ENCODE measurements around the gene UBQLN4. TPM values are rescaled to one million over a fixed set of nuclear protein-coding genes. Genes with fewer than 3 reads are reported as not detected.
A peak's percentile ranks its signal among the peaks of the same experiment; 100 is the strongest.

UBQLN4 gene
- total RNA-seq, 2 donors from 2014 or later, result 31.9 to 36.7 TPM

DNA sequence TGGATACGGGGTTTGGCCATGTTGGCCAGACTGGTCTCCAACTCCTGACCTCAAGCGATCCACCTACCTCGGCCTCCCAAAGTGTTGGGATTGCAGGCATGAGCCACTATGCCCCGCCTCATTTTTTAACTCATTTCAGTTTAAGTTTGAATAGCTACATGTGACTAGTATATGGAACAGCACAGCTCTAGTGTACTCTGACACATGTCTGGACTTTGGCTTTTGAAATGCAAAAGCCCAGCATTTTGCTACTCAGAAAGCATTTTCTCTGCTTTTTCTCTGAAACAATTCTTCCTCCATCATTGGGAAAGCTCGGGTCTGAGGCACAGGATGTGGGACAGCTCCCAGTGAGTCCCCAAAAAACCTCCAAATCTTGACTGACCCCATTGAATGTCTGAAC, 28.8 kb downstream of the UBQLN4 start:
- peaks cover 12% of the 10 kb centered on the region for H3K36me3 Mint-ChIP-seq (ENCODE audit: low read depth)
- ATAC-seq (replicated peaks), result no peak
- H3K9me3 Mint-ChIP-seq, result no peaks in the 10 kb centered on the region
- H3K27me3 Mint-ChIP-seq, result no peaks in the 10 kb centered on the region
- H3K4me3 Mint-ChIP-seq, result no peak overlapping the region
- H3K4me1 Mint-ChIP-seq, result peaks cover 15% of the 10 kb centered on the region
- H3K27ac Mint-ChIP-seq, result no peak overlapping the region

GRCh38 chr1:156021954-156022353, 31.6 kb downstream of the UBQLN4 start:
- Mint-ChIP-seq H3K36me3 (ENCODE audit: low read depth) (peaks cover 41% of the 10 kb centered on the region), H3K9me3 (no peaks in the 10 kb centered on the region), H3K4me3 (peak overlapping the region; percentile 98), H3K4me1 (peaks cover 28% of the 10 kb centered on the region), H3K27me3 (no peaks in the 10 kb centered on the region), H3K27ac (peak overlapping the region; percentile 66)
- ATAC-seq (replicated peaks), result no peak

DNA sequence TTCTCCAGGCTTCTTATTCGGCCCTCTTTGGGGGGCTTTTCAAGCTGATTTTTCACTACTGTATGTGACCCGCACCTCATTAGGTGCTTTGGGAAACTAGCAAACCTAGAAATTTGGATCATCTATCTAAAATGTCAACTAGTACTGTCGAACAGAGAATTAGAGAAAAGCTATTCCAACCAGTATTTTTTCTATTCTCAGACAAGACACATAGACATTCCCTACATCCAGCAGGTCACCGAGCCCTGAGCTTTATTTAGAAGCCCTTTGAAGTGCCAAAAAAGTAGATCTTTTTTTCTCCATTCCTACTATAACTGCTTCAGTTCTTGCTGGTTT, 32.5 kb downstream of the UBQLN4 start:
- Mint-ChIP-seq H3K27me3 (no peaks in the 10 kb centered on the region), H3K36me3 (ENCODE audit: low read depth) (peaks cover 49% of the 10 kb centered on the region), H3K4me3 (peak overlapping the region; percentile 98), H3K9me3 (no peaks in the 10 kb centered on the region), H3K4me1 (peaks cover 28% of the 10 kb centered on the region), H3K27ac (peak overlapping the region; percentile 95)
- no peak for ATAC-seq (replicated peaks)

DNA sequence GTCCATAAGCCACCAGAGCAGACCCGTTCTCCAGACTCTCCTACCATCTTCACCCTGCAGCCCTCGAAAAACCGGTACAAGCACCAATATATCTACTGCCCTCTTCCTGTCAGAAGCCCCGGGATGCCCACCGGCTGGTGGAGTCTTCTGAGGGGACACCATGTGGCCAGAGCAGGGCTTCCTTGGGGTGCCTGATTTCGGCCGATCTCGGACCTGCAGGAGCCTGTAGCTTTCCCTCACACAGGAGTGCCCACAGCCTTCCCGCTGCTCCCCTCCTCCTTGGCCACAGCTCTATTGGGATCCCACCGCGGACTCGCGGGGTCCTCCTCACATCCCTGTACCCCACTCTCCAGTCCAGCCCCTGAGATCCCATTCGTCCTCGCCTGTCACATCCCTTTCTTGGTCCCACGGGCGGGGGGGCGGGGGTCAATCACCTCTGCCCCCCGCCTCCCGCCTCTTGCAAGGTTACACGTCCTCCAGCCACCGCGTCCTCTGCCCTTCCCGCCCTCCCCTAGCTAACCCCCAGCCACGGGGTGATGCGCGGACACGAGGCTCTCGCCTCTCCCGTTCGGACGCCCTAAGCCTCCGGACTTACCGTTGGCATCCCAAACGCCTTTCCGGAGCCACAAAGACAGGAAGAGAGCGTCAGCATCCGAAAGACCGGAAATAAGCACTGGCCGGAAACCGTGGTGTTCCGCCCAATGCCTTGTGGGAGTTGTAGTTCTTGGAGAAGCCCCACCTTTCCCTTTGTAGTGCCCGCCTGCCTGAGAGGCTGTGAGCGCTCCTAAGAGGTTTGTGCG, 33.1 kb downstream of the UBQLN4 start, which contains the start of gene SSR2:
Gene SSR2, minus strand, starts transcription at position 659 of the 800 bp plus-strand sequence. CDS start 784 bp downstream, outside the sequence.
- H3K4me3 Mint-ChIP-seq, result peak within 1 kb of the TSS; percentile 98

GRCh38 chr1:156019946-156020292, 33.7 kb downstream of the UBQLN4 start:
- Mint-ChIP-seq H3K27ac (peak overlapping the region; percentile 95), H3K9me3 (no peaks in the 10 kb centered on the region)
- ATAC-seq (replicated peaks), result no peak

More for the DNA sequence above, 33.1 kb downstream of the UBQLN4 start, which contains the start of gene SSR2:
- Mint-ChIP-seq H3K9me3 (no peaks in the 10 kb centered on the region), H3K27me3 (no peaks in the 10 kb centered on the region), H3K36me3 (ENCODE audit: low read depth) (peaks cover 55% of the 10 kb centered on the region), H3K27ac (peak within 1 kb of the TSS; percentile 95), H3K4me1 (peaks cover 28% of the 10 kb centered on the region)
- ATAC-seq (replicated peaks), result peak; percentile 100

DNA sequence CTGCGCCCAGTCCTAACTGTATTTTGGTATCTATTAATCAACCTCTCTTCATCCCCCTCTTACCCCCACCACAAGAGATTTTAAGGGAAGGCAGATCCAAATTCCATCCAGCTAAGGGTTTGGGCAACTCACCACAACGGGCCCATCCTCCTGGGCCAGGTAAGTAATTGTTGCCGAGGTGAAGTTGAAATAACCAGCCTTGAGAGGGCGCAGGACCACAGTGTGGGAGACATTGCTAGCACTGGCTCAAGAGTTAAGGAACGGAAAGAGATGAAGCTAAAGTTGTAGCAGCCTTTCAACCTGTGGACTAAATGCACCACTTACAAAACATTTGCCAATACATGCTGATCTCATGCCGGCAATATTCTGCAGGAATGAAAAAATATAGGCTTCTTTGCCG, 38.8 kb downstream of the UBQLN4 start:
- Mint-ChIP-seq H3K4me1 (peaks cover 20% of the 10 kb centered on the region), H3K27ac (no peak overlapping the region), H3K4me3 (no peak overlapping the region), H3K36me3 (ENCODE audit: low read depth) (peaks cover 98% of the 10 kb centered on the region), H3K27me3 (no peaks in the 10 kb centered on the region), H3K9me3 (no peaks in the 10 kb centered on the region)
- ATAC-seq (replicated peaks), result no peak

More at GRCh38 chr1:156019946-156020292, 33.7 kb downstream of the UBQLN4 start:
- H3K4me1 Mint-ChIP-seq, result peaks cover 28% of the 10 kb centered on the region
- peaks cover 59% of the 10 kb centered on the region for H3K36me3 Mint-ChIP-seq (ENCODE audit: low read depth)
- peak overlapping the region; percentile 98 for H3K4me3 Mint-ChIP-seq
- H3K27me3 Mint-ChIP-seq, result no peaks in the 10 kb centered on the region

DNA sequence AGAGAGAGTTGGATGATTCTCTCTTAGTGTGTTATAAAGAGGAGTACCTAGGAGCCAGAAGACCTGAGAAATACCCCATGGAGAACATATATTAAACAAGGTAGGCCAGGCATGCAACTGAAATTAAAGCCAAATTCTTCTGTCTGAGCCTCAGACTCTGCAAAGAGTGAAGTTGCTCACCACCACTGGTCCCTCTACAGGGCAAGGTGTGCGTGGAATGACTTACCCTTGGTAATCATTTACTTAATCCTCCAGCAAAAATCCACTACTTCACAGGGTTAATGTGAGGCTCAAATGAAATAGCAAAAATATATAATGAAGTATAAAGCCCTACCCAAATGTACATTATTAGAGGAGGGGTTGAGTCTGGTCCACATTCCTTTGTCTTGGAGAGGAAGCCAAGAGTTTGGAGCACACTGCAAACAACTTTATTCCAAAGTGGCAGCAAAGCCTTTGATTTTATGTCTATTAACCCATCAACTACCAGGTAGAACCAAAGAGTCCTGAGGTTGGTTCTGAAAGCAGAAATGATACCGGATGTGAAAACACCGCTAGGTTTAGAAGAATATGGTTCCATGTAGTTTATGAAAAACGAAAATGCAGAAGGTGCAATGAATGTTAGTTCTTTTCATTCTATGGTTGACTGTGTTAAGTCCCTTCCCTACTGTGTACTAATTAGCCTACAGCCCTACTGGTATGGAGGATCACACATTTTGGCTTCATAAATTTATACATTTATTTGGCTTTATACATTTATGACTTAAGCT, 41.4 kb downstream of the UBQLN4 start:
- H3K9me3 Mint-ChIP-seq, result no peaks in the 10 kb centered on the region
- peaks cover 7% of the 10 kb centered on the region for H3K4me1 Mint-ChIP-seq
- H3K4me3 Mint-ChIP-seq, result no peak overlapping the region
- peaks cover 94% of the 10 kb centered on the region for H3K36me3 Mint-ChIP-seq (ENCODE audit: low read depth)
- peak overlapping the region; percentile 31 for H3K27ac Mint-ChIP-seq
- H3K27me3 Mint-ChIP-seq, result no peaks in the 10 kb centered on the region
- no peak for ATAC-seq (replicated peaks)

- Mint-ChIP-seq H3K4me1 (peaks cover 21% of the 10 kb centered on the region), H3K36me3 (ENCODE audit: low read depth) (peaks cover 67% of the 10 kb centered on the region), H3K9me3 (no peaks in the 10 kb centered on the region), H3K27me3 (no peaks in the 10 kb centered on the region), H3K4me3 (no peak overlapping the region), H3K27ac (no peak overlapping the region)
- no peak for ATAC-seq (replicated peaks)
These were observed 44.2 kb downstream of the UBQLN4 start for GRCh38 chr1:156009404-156009803.

- Mint-ChIP-seq H3K4me3 (no peak overlapping the region), H3K27ac (no peak overlapping the region), H3K36me3 (ENCODE audit: low read depth) (peaks cover 42% of the 10 kb centered on the region), H3K4me1 (peaks cover 14% of the 10 kb centered on the region), H3K9me3 (no peaks in the 10 kb centered on the region), H3K27me3 (no peaks in the 10 kb centered on the region)
- no peak for ATAC-seq (replicated peaks)
These were observed 46.8 kb downstream of the UBQLN4 start for GRCh38 chr1:156006666-156007376.

- Mint-ChIP-seq H3K9me3 (no peaks in the 10 kb centered on the region), H3K36me3 (ENCODE audit: low read depth) (peaks cover 23% of the 10 kb centered on the region), H3K27me3 (no peaks in the 10 kb centered on the region), H3K27ac (peak overlapping the region; percentile 81), H3K4me3 (peak overlapping the region; percentile 56), H3K4me1 (peaks cover 14% of the 10 kb centered on the region)
- ATAC-seq (replicated peaks), result peak; percentile 90
These were observed 48.6 kb downstream of the UBQLN4 start for GRCh38 chr1:156004843-156005584.

DNA sequence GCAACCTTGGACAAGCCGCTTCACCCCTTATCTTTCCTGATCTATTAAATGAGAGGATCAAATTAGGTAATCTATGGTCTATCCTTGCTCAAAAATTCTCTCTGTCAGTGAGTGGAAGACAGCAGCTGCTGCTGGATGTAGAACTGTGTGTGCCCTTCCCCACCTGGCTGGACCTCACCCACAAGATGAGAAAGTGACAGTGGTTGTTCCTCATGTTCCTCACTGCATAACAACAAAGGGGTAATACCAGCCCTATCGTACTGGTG, 49.7 kb downstream of the UBQLN4 start:
- ATAC-seq (replicated peaks), result no peak
- Mint-ChIP-seq H3K36me3 (ENCODE audit: low read depth) (peaks cover 12% of the 10 kb centered on the region), H3K4me3 (no peak overlapping the region), H3K27me3 (no peaks in the 10 kb centered on the region), H3K4me1 (peaks cover 14% of the 10 kb centered on the region), H3K27ac (no peak overlapping the region), H3K9me3 (no peaks in the 10 kb centered on the region)

- no peak overlapping the region for H3K4me3 Mint-ChIP-seq
- H3K4me1 Mint-ChIP-seq, result peaks cover 14% of the 10 kb centered on the region
- peak overlapping the region; percentile 13 for H3K27ac Mint-ChIP-seq
- no peaks in the 10 kb centered on the region for H3K36me3 Mint-ChIP-seq (ENCODE audit: low read depth)
- ATAC-seq (replicated peaks), result no peak
- no peaks in the 10 kb centered on the region for H3K27me3 Mint-ChIP-seq
- no peaks in the 10 kb centered on the region for H3K9me3 Mint-ChIP-seq
These were observed 51.2 kb downstream of the UBQLN4 start for GRCh38 chr1:156002188-156002911.

DNA sequence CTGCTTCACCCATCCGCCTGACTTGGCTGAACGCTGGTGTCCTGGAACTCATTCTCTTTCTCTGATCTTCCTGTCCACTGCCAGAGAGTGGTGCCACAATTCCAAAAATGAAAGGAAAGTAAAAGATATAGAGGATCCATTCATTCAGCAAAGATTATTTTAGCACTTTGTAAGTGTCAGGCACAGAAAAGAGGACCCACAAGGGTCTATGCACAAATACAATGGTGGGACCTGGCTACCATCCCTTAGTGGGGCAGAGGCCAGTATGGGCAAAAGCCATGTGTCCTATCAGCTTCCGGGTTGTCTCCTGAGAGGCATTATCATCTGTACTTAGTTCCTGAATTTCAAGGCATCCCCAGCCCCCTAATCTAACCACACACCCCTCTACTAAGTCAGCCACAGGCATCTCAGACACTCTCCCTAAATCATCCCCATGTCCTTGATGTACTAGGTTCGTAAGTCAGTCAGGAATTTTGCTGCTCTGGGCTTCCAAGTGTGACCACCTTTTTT, 51.9 kb downstream of the UBQLN4 start:
- H3K4me3 Mint-ChIP-seq, result no peak overlapping the region
- peaks cover 12% of the 10 kb centered on the region for H3K4me1 Mint-ChIP-seq
- no peaks in the 10 kb centered on the region for H3K27me3 Mint-ChIP-seq
- no peaks in the 10 kb centered on the region for H3K9me3 Mint-ChIP-seq
- H3K36me3 Mint-ChIP-seq (ENCODE audit: low read depth), result no peaks in the 10 kb centered on the region
- H3K27ac Mint-ChIP-seq, result peak overlapping the region; percentile 13
- no peak for ATAC-seq (replicated peaks)

Data from activated T-helper 17 cell treated with anti-CD3 and anti-CD28 coated beads, Interleukin-2, amount 50 U/mL, for 72 hours (primary cell).